IMR-90 (cell line): ENCODE results near the gene CYP19A1. TPM values are rescaled to one million over a fixed set of nuclear protein-coding genes. Genes with fewer than 3 reads are reported as not detected.

Experiments
- ATAC-seq: fragments of 200-7000 bp; cut with Tn5 transposase; 2 replicates; pipeline ENCODE4 v1.9.1; 2020; ENCODE audit warnings: low read depth, mild to moderate bottlenecking, moderate library complexity
- BruUV-seq: library from RNA; stranded (reverse); fragments of 400-500 nt; replicated peaks from 2 replicates; lab custom pipeline; 2021; lab: Mats Ljungman, UMichigan
- CTCF ChIA-PET: fragments of 300-600 bp; formaldehyde crosslinking; extraction: SDS; loops from one replicate; lab custom pipeline; 2021; ENCODE audit warnings: antibody characterized with exemption; lab: Yijun Ruan, JAX
- POLR2A ChIA-PET: fragments of 300-600 bp; sonication (Branson Sonifier 250); formaldehyde crosslinking; loops from one replicate; lab custom pipeline; 2022; ENCODE audit warnings: antibody characterized with exemption; ENCODE audit not compliant: unreplicated experiment; lab: Charles Lee
- DNase-seq: peaks from one replicate; pipeline ENCODE4 v3.0.0; 2013
- H2AFZ ChIP-seq: replicated peaks from 2 replicates; pipeline ENCODE3; 2013; ENCODE audit warnings: low read length, mild to moderate bottlenecking; ENCODE audit not compliant: poor library complexity
- H2AK5ac ChIP-seq: 2 replicates; pipeline ENCODE4 v1.6.1; 2013; ENCODE audit warnings: low read depth, low read length, inconsistent platforms
- H2AK9ac ChIP-seq: replicated peaks from 2 replicates; pipeline ENCODE3; 2013; ENCODE audit warnings: mild to moderate bottlenecking, low read depth, low read length, moderate library complexity; ENCODE audit not compliant: poor library complexity
- H2BK120ac ChIP-seq: 2 replicates; pipeline ENCODE4 v1.6.1; 2013; ENCODE audit warnings: low read depth, low read length, inconsistent platforms
- H2BK15ac ChIP-seq: 3 replicates; pipeline ENCODE4 v1.6.1; 2013; ENCODE audit warnings: low read depth, low read length, inconsistent platforms
- H2BK20ac ChIP-seq: 2 replicates; pipeline ENCODE4 v1.6.1; 2013; ENCODE audit warnings: low read depth, mild to moderate bottlenecking, inconsistent platforms, low read length, moderate library complexity
- H2BK5ac ChIP-seq: 2 replicates; pipeline ENCODE4 v1.6.1; 2013; ENCODE audit warnings: mild to moderate bottlenecking, low read depth, low read length, inconsistent platforms; ENCODE audit not compliant: poor library complexity, severe bottlenecking
- H3K14ac ChIP-seq: replicated peaks from 2 replicates; pipeline ENCODE4 v1.6.1; 2013; ENCODE audit warnings: low read depth, low read length, inconsistent platforms
- H3K18ac ChIP-seq: 2 replicates; pipeline ENCODE4 v1.6.1; 2013; ENCODE audit warnings: low read depth, low read length, control low read depth
- H3K23ac ChIP-seq: 2 replicates; pipeline ENCODE4 v1.6.1; 2013; ENCODE audit warnings: low read depth, low read length, inconsistent platforms
- H3K27ac ChIP-seq: 2 replicates; pipeline ENCODE4 v1.5.1; 2013; ENCODE audit warnings: mild to moderate bottlenecking, control low read depth, low read length; ENCODE audit not compliant: insufficient read depth
- H3K27me3 ChIP-seq: 2 replicates; pipeline ENCODE4 v1.6.1; 2013; ENCODE audit warnings: low read length; ENCODE audit not compliant: control insufficient read depth, insufficient read depth
- H3K36me3 ChIP-seq: 2 replicates; pipeline ENCODE4 v1.6.1; 2013; ENCODE audit warnings: low read length, mixed read lengths; ENCODE audit not compliant: control insufficient read depth, insufficient read depth
- H3K4ac ChIP-seq: 2 replicates; pipeline ENCODE4 v1.6.1; 2013; ENCODE audit warnings: low read depth, low read length, inconsistent platforms
- H3K4me1 ChIP-seq: 2 replicates; pipeline ENCODE4 v1.6.1; 2013; ENCODE audit warnings: low read length, mixed read lengths; ENCODE audit not compliant: control insufficient read depth, insufficient read depth
- H3K4me2 ChIP-seq: 2 replicates; pipeline ENCODE4 v1.6.1; 2013; ENCODE audit warnings: low read depth, mild to moderate bottlenecking, control low read depth, low read length, moderate library complexity
- H3K4me3 ChIP-seq: 2 replicates; pipeline ENCODE4 v1.5.1; 2013; ENCODE audit warnings: low read depth, mild to moderate bottlenecking, control low read depth, low read length, moderate library complexity; ENCODE audit not compliant: insufficient read depth
- H3K56ac ChIP-seq: 2 replicates; pipeline ENCODE4 v1.6.1; 2013; ENCODE audit warnings: low read length, inconsistent platforms; ENCODE audit not compliant: insufficient read depth; ENCODE audit errors: extremely low read depth
- H3K79me1 ChIP-seq, 2 experiments: 2 replicates each; pipeline ENCODE4 v1.6.1; 2013; ENCODE audit warnings: low read length in 2 of 2, inconsistent platforms in 1 of 2, low read depth in 1 of 2
- H3K9ac ChIP-seq: 2 replicates; pipeline ENCODE4 v1.6.1; 2013; ENCODE audit warnings: low read depth, low read length, control low read depth
- H3K9me1 ChIP-seq: 2 replicates; pipeline ENCODE4 v1.6.1; 2013; ENCODE audit warnings: low read length, inconsistent platforms; ENCODE audit not compliant: insufficient read depth
- H3K9me3 ChIP-seq: 2 replicates; pipeline ENCODE4 v1.6.1; 2013; ENCODE audit warnings: low read length; ENCODE audit not compliant: control insufficient read depth, insufficient read depth
- H4K20me1 ChIP-seq: 2 replicates; pipeline ENCODE4 v1.6.1; 2013; ENCODE audit warnings: low read length, inconsistent platforms; ENCODE audit not compliant: insufficient read depth
- H4K5ac ChIP-seq: 2 replicates; pipeline ENCODE4 v1.6.1; 2013; ENCODE audit warnings: mild to moderate bottlenecking, low read depth, low read length, control low read depth
- H4K8ac ChIP-seq, 2 experiments: 2 replicates each; pipeline ENCODE4 v1.6.1; 2013; ENCODE audit warnings: low read depth in 2 of 2, low read length in 2 of 2, control low read depth in 1 of 2, inconsistent platforms in 1 of 2
- H4K91ac ChIP-seq: 2 replicates; pipeline ENCODE4 v1.6.1; 2013; ENCODE audit warnings: low read depth, low read length, inconsistent platforms; ENCODE audit not compliant: insufficient read depth
- CEBPB ChIP-seq: IDR thresholded peaks from 2 replicates; pipeline ENCODE4 v1.6.1; 2012; ENCODE audit warnings: low read depth, low read length, improper control_type of control experiment
- CHD1 ChIP-seq: IDR thresholded peaks from 2 replicates; pipeline ENCODE4 v1.6.1; 2012; ENCODE audit warnings: low read depth, low read length, improper control_type of control experiment
- FOS ChIP-seq: fragments of 150-350 bp; IDR thresholded peaks from 2 replicates; pipeline ENCODE4 v1.6.1; 2016; ENCODE audit warnings: low read depth, low read length
- MXI1 ChIP-seq: IDR thresholded peaks from 2 replicates; pipeline ENCODE4 v1.6.1; 2012; ENCODE audit warnings: low read depth, mild to moderate bottlenecking, low read length, moderate library complexity, borderline replicate concordance
- RAD21 ChIP-seq: IDR thresholded peaks from 2 replicates; pipeline ENCODE4 v1.6.1; 2012; ENCODE audit warnings: low read length, improper control_type of control experiment
- RCOR1 ChIP-seq: IDR thresholded peaks from 2 replicates; pipeline ENCODE4 v1.6.1; 2012; ENCODE audit warnings: mild to moderate bottlenecking, low read length, improper control_type of control experiment; ENCODE audit not compliant: insufficient replicate concordance
- SMC3 ChIP-seq: fragments of 150-350 bp; IDR thresholded peaks from 2 replicates; pipeline ENCODE4 v1.6.1; 2016; ENCODE audit warnings: low read depth, mild to moderate bottlenecking, antibody characterized with exemption, low read length, moderate library complexity
- USF2 ChIP-seq: fragments of 150-350 bp; IDR thresholded peaks from 2 replicates; pipeline ENCODE4 v1.6.1; 2017; ENCODE audit warnings: mild to moderate bottlenecking, antibody characterized with exemption, low read length, low read depth
- WGBS, 2 experiments: methylation state at CpG; one replicate each; pipeline versions ENCODE4 v1.1.5 to v1.1.7; 2013; ENCODE audit warnings: missing lambda C conversion rate in 2 of 2; ENCODE audit not compliant: insufficient read length in 1 of 2; ENCODE audit errors: extremely low coverage in 2 of 2; 5-methylcytosine and 5-hydroxymethylcytosine counted together
- dilution Hi-C: fragments of 300-500 bp; cut with HindIII; formaldehyde crosslinking; loops from one replicate; pipeline ENCODE4 v1.14.3; 2018; ENCODE audit warnings: low sequenced_read_pairs; ENCODE audit not compliant: unreplicated experiment
- in situ Hi-C: fragments of 300-500 bp; cut with MboI; formaldehyde crosslinking; loops from 3 replicates; pipeline ENCODE4 v1.14.3; 2019; ENCODE audit warnings: low sequenced_read_pairs, inconsistent platforms, mixed read lengths
- intact Hi-C: fragments of 100-400 bp; cut with micrococcal nuclease; formaldehyde crosslinking; loops from 2 replicates; pipeline ENCODE4 v1.10.0; 2022
- polyA plus RNA-seq, 3 experiments: library from polyadenylated mRNA; depleted of rRNA; stranded (reverse); fragments of >200 nt; gene quantifications; 2 replicates each; pipeline ENCODE4 v1.2.3, GENCODE V29; 2012; ENCODE audit warnings: low replicate concordance in 1 of 3
- total RNA-seq: library from RNA; depleted of rRNA; stranded (reverse); fragments of >200 nt; gene quantifications from 2 replicates; pipeline ENCODE4 v1.2.3, GENCODE V29; 2012

The CYP19A1 gene
- total and polyA plus RNA-seq, 2 of the 4 experiments (the other 2 are of a cell fraction): not detected

DNA sequence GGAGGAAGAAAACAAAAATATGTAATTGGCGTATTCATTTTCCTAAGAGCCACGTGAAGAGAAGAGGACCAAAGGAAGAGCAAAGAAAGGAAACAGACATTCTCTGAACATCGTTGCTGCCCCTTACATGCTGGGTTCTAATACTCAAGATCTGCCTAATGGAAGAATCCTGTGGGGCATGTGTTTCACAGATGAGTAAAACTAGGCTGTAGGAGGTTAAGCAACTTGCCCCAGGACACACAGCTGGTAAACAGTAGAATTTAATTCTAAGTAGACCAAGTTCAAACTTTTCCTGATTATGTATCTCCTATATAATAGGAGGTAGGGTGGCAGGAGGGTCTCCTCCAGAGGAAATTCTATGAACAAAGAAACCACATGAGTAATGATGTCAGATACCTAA, 137.6 kb downstream of the CYP19A1 start:
- no TSS peak for BruUV-seq
- H3K4ac ChIP-seq: no peak overlapping the region
- H2AFZ ChIP-seq: no peak overlapping the region
- ATAC-seq (no peak), DNase-seq (no peak)
- H2AK9ac ChIP-seq: no peak overlapping the region
- no peaks in the 10 kb centered on the region for H3K79me1 ChIP-seq
- no peak overlapping the region for H3K18ac ChIP-seq
- no peak overlapping the region for H4K91ac ChIP-seq
- no peak overlapping the region for H2BK15ac ChIP-seq
- H4K5ac ChIP-seq: no peak overlapping the region
- H3K36me3 ChIP-seq: no peaks in the 10 kb centered on the region
- TF ChIP-seq RCOR1 (no peak), RAD21 (no peak), CEBPB (no peak), MXI1 (no peak), FOS (no peak), USF2 (no peak), SMC3 (no peak), CHD1 (no peak)
- H4K8ac ChIP-seq: no peak overlapping the region
- no peak overlapping the region for H2AK5ac ChIP-seq
- H3K27me3 ChIP-seq: peaks cover 30% of the 10 kb centered on the region
- 50% methylated on average over 1 of the region's 3 CpGs; no CpG with 5 or more reads in 1 of the 2 experiments for WGBS, 2 experiments
- in situ Hi-C loops (no loop called here), intact Hi-C loops (no loop called here), dilution Hi-C loops (no loop called here)
- H3K14ac ChIP-seq: no peak overlapping the region
- CTCF ChIA-PET: no interaction called here
- H4K20me1 ChIP-seq: no peaks in the 10 kb centered on the region
- H3K9ac ChIP-seq: no peak overlapping the region
- no peak overlapping the region for H3K23ac ChIP-seq
- no peak overlapping the region for H2BK5ac ChIP-seq
- H3K4me2 ChIP-seq: no peak overlapping the region
- no peak overlapping the region for H2BK20ac ChIP-seq
- no peak overlapping the region for H3K27ac ChIP-seq
- POLR2A ChIA-PET: no interaction called here
- H3K4me1 ChIP-seq: peaks cover 3% of the 10 kb centered on the region
- no peaks in the 10 kb centered on the region for H3K9me3 ChIP-seq
- peaks cover 4% of the 10 kb centered on the region; the same call in 1 of the 2 replicates for H3K9me1 ChIP-seq
- H3K56ac ChIP-seq: no peak overlapping the region
- no peak overlapping the region for H2BK120ac ChIP-seq
- no peak overlapping the region for H3K4me3 ChIP-seq
